Stomach (tissue), 9 donors: ENCODE measurements around the gene PAK2. TPM values are rescaled to one million over a fixed set of nuclear protein-coding genes. Genes with fewer than 3 reads are reported as not detected.
"Not testable (repeated sequence)": the region's sequence is repeated elsewhere in the genome, so short reads cannot be mapped to it uniquely, and the experiment has no call there.

ENCODE experiments used
- DNase-seq, 2 donors: peaks; one replicate each; pipeline versions ENCODE4 v3.0.0 to v3.0.0-alpha.2; 2013 to 2019
- H3K27ac ChIP-seq, 5 donors: fragments of 200-600 bp in 4 of 5; sonication (generic) in 4 of 5; one replicate each; pipeline ENCODE4 v1.5.1; 2013 to 2019; ENCODE audit warnings: mild to moderate bottlenecking in 1 of 5, moderate library complexity in 1 of 5
- H3K27me3 ChIP-seq, 3 donors: fragments of 200-600 bp; sonication (generic); one replicate each; pipeline ENCODE4 v1.5.1; 2017 to 2019; ENCODE audit warnings: mixed run types in 1 of 3
- H3K36me3 ChIP-seq, 4 donors: fragments of 200-600 bp; sonication (generic); 1 replicate in 3 of 4; 2 replicates in 1 of 4; pipeline ENCODE4 v1.5.1; 2016 to 2019
- H3K4me1 ChIP-seq, 4 donors: fragments of 200-600 bp; sonication (generic); one replicate each; pipeline ENCODE4 v1.5.1; 2016 to 2019
- H3K4me3 ChIP-seq, 4 donors: fragments of 200-600 bp; sonication (generic) in 3 of 4; one replicate each; pipeline ENCODE4 v1.5.1; 2016 to 2019; ENCODE audit warnings: mild to moderate bottlenecking in 1 of 4
- H3K9me3 ChIP-seq, 4 donors: fragments of 200-600 bp; sonication (generic); one replicate each; pipeline ENCODE4 v1.5.1; 2016 to 2019
- EP300 ChIP-seq: sonication (generic); formaldehyde crosslinking; IDR thresholded peaks from one replicate; pipeline ENCODE4 v1.6.1; 2017; ENCODE audit warnings: antibody characterized with exemption
- POLR2A ChIP-seq, 4 donors: fragments of 450-650 bp; IDR thresholded peaks; one replicate each; pipeline ENCODE4 v1.6.1; 2016; ENCODE audit warnings: antibody characterized with exemption in 4 of 4, control low read depth in 2 of 4, mild to moderate bottlenecking in 1 of 4, moderate library complexity in 1 of 4
- POLR2AphosphoS5 ChIP-seq, 3 donors: sonication (generic); formaldehyde crosslinking; IDR thresholded peaks; one replicate each; pipeline ENCODE4 v1.6.1; 2016; ENCODE audit warnings: antibody characterized with exemption in 3 of 3
- WGBS, 5 donors: extraction: QIAGEN DNeasy Blood & Tissue Kit in 3 of 5; methylation state at CpG; one replicate each; pipeline versions ENCODE4 v1.1.5 to v1.1.7; 2013 to 2018; 5-methylcytosine and 5-hydroxymethylcytosine counted together
- intact Hi-C: fragments of 100-400 bp; cut with DNase I; formaldehyde crosslinking; loops from one replicate; pipeline ENCODE4 v1.15.1; 2023; ENCODE audit warnings: low total_unique reads
- polyA plus RNA-seq, 3 donors: library from polyadenylated mRNA; stranded (reverse); fragments of 200-250 nt; gene quantifications; one replicate each; pipeline ENCODE4 v1.2.3, GENCODE V29; 2013
- total RNA-seq, 5 donors: library from RNA; depleted of rRNA; stranded (reverse); fragments of >200 nt; gene quantifications; one replicate each; pipeline versions ENCODE4 v1.1.0 to v1.2.3, GENCODE V29; 2014 to 2016
- TF ChIP-seq, protein P1 (sequence below), 7 experiments: fragments of 450-650 bp in 4 of 7; fragments of 200-600 bp in 3 of 7; sonication (generic) in 3 of 7; IDR thresholded peaks; one replicate each; pipeline ENCODE4 v1.5.1; 2016 to 2019; ENCODE audit warnings: antibody characterized with exemption in 7 of 7, control low read depth in 2 of 7, mild to moderate bottlenecking in 1 of 7
- donor health status: healthy with polysubstance abuse.
- donor health status: Bipolar disorder and iron deficiency.
- donor health status: healthy.

The PAK2 gene
- total and polyA plus RNA-seq, 8 donors: 11.1 to 88.7 (median 22.0) TPM

DNA sequence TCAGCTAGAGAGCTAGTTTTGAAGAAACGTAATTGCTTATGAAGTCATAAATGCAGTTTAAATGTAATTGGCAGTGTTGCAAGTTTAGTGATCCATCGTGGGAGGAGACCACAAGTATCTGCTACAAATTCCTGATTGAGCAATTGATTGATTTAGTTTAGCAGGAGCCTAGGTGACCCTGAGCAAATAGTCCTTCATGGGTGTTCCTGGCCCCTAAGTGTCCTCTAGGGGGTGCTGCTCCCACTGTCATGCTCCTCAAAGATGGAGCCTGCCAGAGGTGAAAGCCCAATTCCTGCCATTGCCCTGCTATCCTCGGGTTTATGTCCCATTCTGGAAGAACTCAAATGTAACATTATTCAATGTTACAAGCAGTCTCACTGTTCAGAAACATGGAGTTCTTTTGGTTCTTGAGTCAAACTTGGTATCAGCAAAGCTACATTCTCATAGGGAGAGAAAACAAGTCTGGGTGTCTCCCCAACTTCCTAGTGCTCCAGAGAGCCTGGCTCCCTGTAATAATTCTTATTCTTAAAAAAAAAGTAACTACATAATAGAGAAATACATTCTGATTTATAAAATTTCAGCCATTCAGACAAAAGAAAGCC lies 98.3 kb downstream of the PAK2 start:
- TF ChIP-seq, protein P1, sequence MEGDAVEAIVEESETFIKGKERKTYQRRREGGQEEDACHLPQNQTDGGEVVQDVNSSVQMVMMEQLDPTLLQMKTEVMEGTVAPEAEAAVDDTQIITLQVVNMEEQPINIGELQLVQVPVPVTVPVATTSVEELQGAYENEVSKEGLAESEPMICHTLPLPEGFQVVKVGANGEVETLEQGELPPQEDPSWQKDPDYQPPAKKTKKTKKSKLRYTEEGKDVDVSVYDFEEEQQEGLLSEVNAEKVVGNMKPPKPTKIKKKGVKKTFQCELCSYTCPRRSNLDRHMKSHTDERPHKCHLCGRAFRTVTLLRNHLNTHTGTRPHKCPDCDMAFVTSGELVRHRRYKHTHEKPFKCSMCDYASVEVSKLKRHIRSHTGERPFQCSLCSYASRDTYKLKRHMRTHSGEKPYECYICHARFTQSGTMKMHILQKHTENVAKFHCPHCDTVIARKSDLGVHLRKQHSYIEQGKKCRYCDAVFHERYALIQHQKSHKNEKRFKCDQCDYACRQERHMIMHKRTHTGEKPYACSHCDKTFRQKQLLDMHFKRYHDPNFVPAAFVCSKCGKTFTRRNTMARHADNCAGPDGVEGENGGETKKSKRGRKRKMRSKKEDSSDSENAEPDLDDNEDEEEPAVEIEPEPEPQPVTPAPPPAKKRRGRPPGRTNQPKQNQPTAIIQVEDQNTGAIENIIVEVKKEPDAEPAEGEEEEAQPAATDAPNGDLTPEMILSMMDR (IDR thresholded peaks at IDR 0.05): peak in 5 of 7 experiments; percentile 57 to 74 (median 61)
- TF ChIP-seq EP300: no peak
- no peak for TF ChIP-seq POLR2A (IDR thresholded peaks at IDR 0.05)
- peak in 1 of 3 donors; percentile 53 for TF ChIP-seq POLR2AphosphoS5 (IDR thresholded peaks at IDR 0.05)
- no peak overlapping the region for H3K27ac ChIP-seq
- peaks cover 0 to 2% (median 0%) of the 10 kb centered on the region in 4 donors for H3K36me3 ChIP-seq
- 36 to 51% (median 41%) methylated on average over 3 of the region's 3 CpGs for WGBS, 5 donors
- peak; percentile 74 to 75 for DNase-seq
- H3K4me3 ChIP-seq: no peak overlapping the region
- H3K27me3 ChIP-seq: no peaks in the 10 kb centered on the region
- intact Hi-C loops: loop anchor here (10.0 kb wide), 1 partner anchor 127 kb away; the partner anchor contains the start of gene PIGZ
- H3K9me3 ChIP-seq: no peaks in the 10 kb centered on the region
- H3K4me1 ChIP-seq: no peaks in the 10 kb centered on the region

GRCh38 chr3:196839351-196839750 lies 99.7 kb downstream of the PAK2 start:
- intact Hi-C loops: loop anchor here (10.0 kb wide), 1 partner anchor 125 kb away; the partner anchor contains the start of gene PIGZ
- DNase-seq, H3K36me3 ChIP-seq, H3K27ac ChIP-seq, H3K4me1 ChIP-seq, H3K27me3 ChIP-seq, H3K9me3 ChIP-seq, H3K4me3 ChIP-seq: not testable (repeated sequence)
- WGBS, 5 donors: 82 to 92% (median 87%) methylated on average over 6 of the region's 6 CpGs

- no peak overlapping the region for H3K4me3 ChIP-seq
- no peaks in the 10 kb centered on the region for H3K9me3 ChIP-seq
- intact Hi-C loops: no loop called here
- no peaks in the 10 kb centered on the region for H3K36me3 ChIP-seq
- no peaks in the 10 kb centered on the region for H3K4me1 ChIP-seq
- no peak for TF ChIP-seq POLR2A (IDR thresholded peaks at IDR 0.05)
- no peak for TF ChIP-seq EP300
- TF ChIP-seq, protein P1 (IDR thresholded peaks at IDR 0.05): no peak
- no peak for TF ChIP-seq POLR2AphosphoS5 (IDR thresholded peaks at IDR 0.05)
- no peaks in the 10 kb centered on the region for H3K27me3 ChIP-seq
- no peak overlapping the region for H3K27ac ChIP-seq
- peak in 1 of 2 donors; percentile 32 for DNase-seq
- 65 to 74% (median 72%) methylated on average over 17 of the region's 17 CpGs for WGBS, 5 donors
Observed at GRCh38 chr3:196842567-196843434, 103.1 kb downstream of the PAK2 start.

- TF ChIP-seq EP300 (no peak), POLR2A (IDR thresholded peaks at IDR 0.05) (no peak)
- TF ChIP-seq, protein P1 (IDR thresholded peaks at IDR 0.05): no peak
- Histone ChIP-seq H3K4me1 (no peaks in the 10 kb centered on the region), H3K36me3 (no peaks in the 10 kb centered on the region), H3K27me3 (no peaks in the 10 kb centered on the region), H3K9me3 (no peaks in the 10 kb centered on the region), H3K27ac (no peak overlapping the region), H3K4me3 (no peak overlapping the region)
- 67 to 78% (median 76%) methylated on average over 9 of the region's 9 CpGs for WGBS, 5 donors
- DNase-seq: no peak
- intact Hi-C loops: no loop called here
Observed at GRCh38 chr3:196843435-196844110, 103.9 kb downstream of the PAK2 start.

- H3K4me3 ChIP-seq, intact Hi-C loops, H3K9me3 ChIP-seq, H3K4me1 ChIP-seq, H3K27me3 ChIP-seq, DNase-seq, H3K27ac ChIP-seq, H3K36me3 ChIP-seq: not testable (repeated sequence)
- WGBS, 5 donors: 86 to 90% (median 88%) methylated on average over 19 to 20 of the region's 22 CpGs
Observed at GRCh38 chr3:196844235-196845219, 104.9 kb downstream of the PAK2 start.

DNA sequence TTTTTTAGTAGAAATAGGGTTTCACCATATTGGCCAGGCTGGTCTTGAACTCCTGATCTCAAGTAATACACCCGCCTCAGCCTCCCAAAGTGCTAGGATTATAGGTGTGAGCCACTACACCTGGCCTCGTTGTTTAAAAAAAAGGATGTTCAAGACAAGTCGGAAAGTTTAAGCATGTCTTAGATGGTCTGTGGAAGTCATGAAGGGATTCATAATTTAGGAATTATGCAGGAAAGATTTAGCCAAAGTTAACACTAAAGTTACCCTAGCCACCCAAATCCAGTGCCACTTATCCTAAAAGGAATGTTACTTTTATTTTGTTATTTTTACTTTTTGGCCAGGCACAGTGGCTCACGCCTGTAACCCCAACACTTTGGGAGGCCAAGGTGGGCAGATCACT lies 108.7 kb downstream of the PAK2 start:
- DNase-seq: not testable (repeated sequence)
- 75 to 93% (median 86%) methylated on average over 4 of the region's 4 CpGs for WGBS, 5 donors

More for the DNA sequence above, 108.7 kb downstream of the PAK2 start:
- H3K4me1 ChIP-seq, H3K4me3 ChIP-seq, H3K9me3 ChIP-seq, intact Hi-C loops, H3K27ac ChIP-seq, H3K27me3 ChIP-seq, H3K36me3 ChIP-seq: not testable (repeated sequence)
